Cardiac muscle cell (in vitro differentiated cells and primary cell): ENCODE data around the gene APBB2. TPM values are rescaled to one million over a fixed set of nuclear protein-coding genes. Genes with fewer than 3 reads are reported as not detected.

Experiments used
- DNase-seq, 2 donors: peaks; one replicate each; pipeline versions ENCODE4 v3.0.0 to v3.0.0-alpha.2; 2010 to 2017; ENCODE audit warnings: low read depth in 1 of 2, low spot score in 1 of 2
- H3K27ac ChIP-seq: fragments of 200-600 bp; sonication (generic); 2 replicates; pipeline ENCODE4 v1.5.1; 2016
- H3K27me3 ChIP-seq: fragments of 200-600 bp; sonication (generic); 2 replicates; pipeline ENCODE4 v1.6.0; 2016; ENCODE audit warnings: control low read depth
- H3K36me3 ChIP-seq: fragments of 200-600 bp; sonication (generic); 2 replicates; pipeline ENCODE4 v1.5.1; 2016; ENCODE audit warnings: control low read depth
- H3K4me1 ChIP-seq: fragments of 200-600 bp; sonication (generic); 2 replicates; pipeline ENCODE4 v1.8.1; 2017; ENCODE audit warnings: low read depth, mild to moderate bottlenecking, mixed run types
- H3K4me3 ChIP-seq: fragments of 200-600 bp; sonication (generic); 2 replicates; pipeline ENCODE4 v1.5.1; 2016; ENCODE audit warnings: mild to moderate bottlenecking
- H3K9me3 ChIP-seq: fragments of 200-600 bp; sonication (generic); 2 replicates; pipeline ENCODE4 v1.5.1; 2017; ENCODE audit warnings: low read depth, mild to moderate bottlenecking, control low read depth
- polyA plus RNA-seq: library from polyadenylated mRNA; unstranded; fragments of >200 nt; fragmentation: Nextera tagmentation; extraction: Ambion mirVana; gene quantifications from 2 replicates; pipeline ENCODE4 v1.2.1, GENCODE V29; 2016
- total RNA-seq: library from RNA; depleted of rRNA; stranded (reverse); fragments of >200 nt; gene quantifications from 2 replicates; pipeline ENCODE4 v1.2.3, GENCODE V29; 2016
- TF ChIP-seq, protein P1 (sequence below): IDR thresholded peaks from 2 replicates; pipeline ENCODE4 v1.5.1; 2012; ENCODE audit warnings: low read depth, mild to moderate bottlenecking, low read length

APBB2 gene
- total and polyA plus RNA-seq, 2 experiments from 2014 or later, result 4.6 to 14.9 TPM

- Histone ChIP-seq H3K27me3 (no peaks in the 10 kb centered on the region), H3K36me3 (no peaks in the 10 kb centered on the region), H3K4me3 (no peak overlapping the region), H3K27ac (no peak overlapping the region), H3K9me3 (no peaks in the 10 kb centered on the region), H3K4me1 (no peaks in the 10 kb centered on the region)
- TF ChIP-seq, protein P1, sequence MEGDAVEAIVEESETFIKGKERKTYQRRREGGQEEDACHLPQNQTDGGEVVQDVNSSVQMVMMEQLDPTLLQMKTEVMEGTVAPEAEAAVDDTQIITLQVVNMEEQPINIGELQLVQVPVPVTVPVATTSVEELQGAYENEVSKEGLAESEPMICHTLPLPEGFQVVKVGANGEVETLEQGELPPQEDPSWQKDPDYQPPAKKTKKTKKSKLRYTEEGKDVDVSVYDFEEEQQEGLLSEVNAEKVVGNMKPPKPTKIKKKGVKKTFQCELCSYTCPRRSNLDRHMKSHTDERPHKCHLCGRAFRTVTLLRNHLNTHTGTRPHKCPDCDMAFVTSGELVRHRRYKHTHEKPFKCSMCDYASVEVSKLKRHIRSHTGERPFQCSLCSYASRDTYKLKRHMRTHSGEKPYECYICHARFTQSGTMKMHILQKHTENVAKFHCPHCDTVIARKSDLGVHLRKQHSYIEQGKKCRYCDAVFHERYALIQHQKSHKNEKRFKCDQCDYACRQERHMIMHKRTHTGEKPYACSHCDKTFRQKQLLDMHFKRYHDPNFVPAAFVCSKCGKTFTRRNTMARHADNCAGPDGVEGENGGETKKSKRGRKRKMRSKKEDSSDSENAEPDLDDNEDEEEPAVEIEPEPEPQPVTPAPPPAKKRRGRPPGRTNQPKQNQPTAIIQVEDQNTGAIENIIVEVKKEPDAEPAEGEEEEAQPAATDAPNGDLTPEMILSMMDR, result no peak
- DNase-seq, result no peak
Observed at GRCh38 chr4:40969501-40969900, 244.8 kb downstream of the APBB2 start.

DNA sequence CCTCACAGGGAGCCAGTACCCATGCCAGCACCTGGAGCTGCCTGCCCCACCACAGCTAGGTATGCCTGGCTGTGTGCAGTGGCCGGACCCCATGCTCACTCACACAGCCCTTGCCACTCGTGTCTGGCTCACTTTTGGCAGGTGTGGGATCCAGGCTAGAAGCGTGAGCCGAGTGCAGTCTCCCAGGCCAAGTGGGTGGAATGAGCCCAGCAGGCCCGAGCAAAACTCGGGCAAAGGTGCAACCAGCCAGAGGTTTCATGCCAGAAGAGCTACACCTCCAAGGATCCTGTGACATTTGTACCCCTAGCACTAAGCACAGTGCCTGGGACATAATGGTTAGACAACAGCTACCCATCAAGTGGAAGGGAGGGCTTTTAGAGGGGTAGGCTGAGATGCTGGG lies 246.8 kb downstream of the APBB2 start:
- DNase-seq, result no peak
- TF ChIP-seq, protein P1, result no peak

DNA sequence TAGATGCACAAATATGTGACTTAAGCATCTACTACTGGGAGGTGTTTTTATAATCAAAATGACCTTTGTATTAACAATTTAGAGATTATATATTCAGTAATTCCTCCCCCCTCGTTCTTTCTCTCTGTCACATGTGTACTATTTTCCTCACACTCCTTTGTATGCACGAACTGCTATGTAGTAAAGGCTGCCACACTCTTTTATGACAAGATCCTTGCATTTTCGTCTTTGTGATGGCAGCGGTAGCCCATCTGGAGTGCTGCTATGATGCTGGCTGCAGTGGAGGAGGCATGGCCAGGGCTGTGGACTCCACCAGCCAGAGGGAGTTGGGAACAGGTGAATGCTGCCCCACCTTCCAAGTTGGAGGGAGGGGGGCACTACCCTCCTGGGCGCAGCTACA lies 248.3 kb downstream of the APBB2 start:
- no peaks in the 10 kb centered on the region for H3K27me3 ChIP-seq
- TF ChIP-seq, protein P1, result no peak
- H3K4me3 ChIP-seq, result no peak overlapping the region
- H3K27ac ChIP-seq, result no peak overlapping the region
- no peaks in the 10 kb centered on the region for H3K36me3 ChIP-seq
- peaks cover 5% of the 10 kb centered on the region for H3K4me1 ChIP-seq
- no peak for DNase-seq
- no peaks in the 10 kb centered on the region for H3K9me3 ChIP-seq

More for the DNA sequence above, 246.8 kb downstream of the APBB2 start:
- H3K4me1 ChIP-seq, result peaks cover 5% of the 10 kb centered on the region
- H3K9me3 ChIP-seq, result no peaks in the 10 kb centered on the region
- no peaks in the 10 kb centered on the region for H3K27me3 ChIP-seq
- H3K4me3 ChIP-seq, result no peak overlapping the region
- H3K36me3 ChIP-seq, result no peaks in the 10 kb centered on the region
- H3K27ac ChIP-seq, result no peak overlapping the region

- Histone ChIP-seq H3K9me3 (no peaks in the 10 kb centered on the region), H3K4me3 (no peak overlapping the region), H3K36me3 (no peaks in the 10 kb centered on the region), H3K4me1 (peaks cover 5% of the 10 kb centered on the region), H3K27ac (no peak overlapping the region), H3K27me3 (no peaks in the 10 kb centered on the region)
- DNase-seq, result peak in 1 of 2 donors; percentile 54
- TF ChIP-seq, protein P1, result no peak
Observed at GRCh38 chr4:40963897-40964478, 250.4 kb downstream of the APBB2 start.

DNA sequence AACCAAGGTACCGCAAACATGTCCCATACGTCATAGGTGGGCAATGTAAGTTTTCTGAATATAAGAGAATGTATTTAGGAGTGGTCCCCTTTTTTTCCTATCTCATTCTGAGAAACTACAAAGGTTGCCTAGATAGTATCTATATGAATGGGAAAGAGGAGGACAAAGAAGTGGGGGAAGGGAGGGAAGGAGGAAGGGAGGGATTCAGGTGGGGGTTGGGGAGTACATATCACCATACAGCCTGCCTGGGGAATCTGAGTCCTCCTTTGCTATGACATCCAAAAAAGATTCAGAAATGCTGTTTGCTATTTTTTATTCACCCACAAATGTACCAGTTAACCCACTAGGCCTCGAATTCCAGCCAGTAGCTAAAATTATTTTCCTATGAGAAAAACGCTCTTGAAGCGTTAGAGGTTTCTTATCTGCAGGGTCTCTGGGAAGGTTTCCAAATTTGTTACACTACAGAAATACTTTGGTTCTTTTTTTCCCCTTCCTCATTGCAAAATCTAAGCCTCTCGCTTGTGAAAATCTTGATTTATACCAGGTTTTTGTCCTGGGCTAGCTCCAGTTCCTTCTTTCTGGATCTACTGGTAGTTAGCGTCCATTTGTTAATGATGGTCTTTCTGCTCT lies 251.7 kb downstream of the APBB2 start:
- DNase-seq, result peak in 1 of 2 donors; percentile 96
- Histone ChIP-seq H3K36me3 (no peaks in the 10 kb centered on the region), H3K9me3 (no peaks in the 10 kb centered on the region), H3K4me1 (peaks cover 5% of the 10 kb centered on the region), H3K27me3 (no peaks in the 10 kb centered on the region), H3K4me3 (no peak overlapping the region), H3K27ac (no peak overlapping the region)
- TF ChIP-seq, protein P1, result no peak
